MV-4-11 (cell line): ENCODE data around the gene HIVEP1.
A peak's percentile ranks its signal among the peaks of the same experiment; 100 is the strongest.
"Not testable (repeated sequence)": the region's sequence is repeated elsewhere in the genome, so short reads cannot be mapped to it uniquely, and the experiment has no call there.

Source experiments
- DNase-seq: peaks from one replicate; lab custom pipeline; 2025; lab: John Stamatoyannopoulos, UW

The HIVEP1 gene

DNA sequence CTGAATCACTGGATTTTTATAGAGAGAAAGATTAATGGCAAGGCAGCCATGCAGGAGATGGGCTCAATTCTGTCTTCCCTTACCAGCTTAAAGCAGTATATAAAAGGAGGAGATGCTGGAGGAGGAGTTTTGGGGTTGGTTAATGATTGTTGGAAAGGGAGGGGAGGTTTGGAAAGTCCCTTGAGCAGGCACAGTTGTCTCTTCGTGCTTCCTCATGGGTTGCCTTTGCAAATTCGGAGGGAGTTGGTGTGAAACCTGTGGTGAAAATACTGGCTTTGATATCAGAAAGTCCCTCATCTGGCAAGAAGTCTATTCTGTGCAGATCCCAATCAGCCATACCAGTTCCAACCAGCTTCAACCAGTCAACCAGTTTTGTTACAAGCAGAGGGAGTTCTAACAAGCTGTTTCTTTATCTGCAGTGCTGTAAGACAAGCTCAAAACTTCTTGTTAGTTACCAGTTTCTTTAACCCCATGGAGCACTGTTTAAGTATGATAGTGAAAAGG is 107.0 kb downstream of the HIVEP1 start:
- DNase-seq: no peak

DNA sequence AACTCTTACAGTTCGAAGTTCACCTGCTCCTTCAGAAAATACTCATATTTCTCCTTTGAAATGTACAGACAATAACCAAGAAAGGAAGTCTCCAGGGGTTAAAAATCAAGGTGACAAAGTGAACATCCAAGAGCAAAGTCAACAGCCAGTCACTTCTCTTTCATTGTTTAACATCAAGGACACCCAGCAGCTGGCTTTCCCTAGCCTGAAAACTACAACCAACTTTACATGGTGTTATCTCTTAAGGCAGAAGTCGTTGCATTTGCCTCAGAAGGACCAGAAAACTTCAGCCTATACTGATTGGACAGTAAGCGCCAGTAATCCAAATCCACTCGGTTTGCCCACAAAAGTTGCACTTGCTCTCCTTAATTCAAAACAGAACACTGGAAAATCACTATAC is 113.3 kb downstream of the HIVEP1 start:
- DNase-seq: no peak

DNA sequence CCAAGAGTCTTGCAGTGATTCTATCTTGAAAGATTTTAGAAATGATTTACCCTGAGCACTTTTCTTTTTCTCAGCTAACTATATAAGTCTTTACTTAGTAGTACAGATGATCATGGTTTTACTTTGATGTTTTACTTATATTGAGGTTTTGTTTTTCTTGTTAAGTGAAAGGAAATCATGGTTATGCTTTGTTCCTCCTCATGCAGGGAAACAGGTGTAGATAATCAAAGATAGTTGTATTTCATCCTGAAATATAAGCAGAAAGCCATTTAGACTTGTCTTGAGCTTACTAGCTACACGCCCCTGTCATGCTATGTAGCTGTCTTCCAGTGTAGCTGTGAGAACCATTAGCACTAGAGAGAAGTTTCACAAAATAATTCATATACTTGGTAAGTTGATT is 113.9 kb downstream of the HIVEP1 start:
- DNase-seq: no peak

DNA sequence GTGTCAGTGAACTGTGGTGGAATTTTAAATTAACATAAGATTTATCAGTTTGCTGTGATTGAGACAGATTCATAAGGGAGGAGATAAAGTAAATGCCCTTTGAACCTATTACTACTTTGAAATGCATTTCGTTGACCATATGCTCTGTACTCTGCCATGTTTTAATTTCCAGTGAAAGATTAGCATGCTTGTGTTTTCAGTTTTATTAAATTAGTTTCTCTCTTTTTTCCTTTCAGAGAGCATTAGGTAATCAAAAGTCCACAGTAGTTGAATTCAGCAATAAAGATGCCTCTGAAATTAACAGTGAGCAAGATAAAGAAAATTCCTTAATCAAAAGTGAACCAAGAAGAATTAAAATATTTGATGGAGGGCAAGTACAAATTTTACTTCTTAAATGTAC is 117.4 kb downstream of the HIVEP1 start:
- DNase-seq: no peak

DNA sequence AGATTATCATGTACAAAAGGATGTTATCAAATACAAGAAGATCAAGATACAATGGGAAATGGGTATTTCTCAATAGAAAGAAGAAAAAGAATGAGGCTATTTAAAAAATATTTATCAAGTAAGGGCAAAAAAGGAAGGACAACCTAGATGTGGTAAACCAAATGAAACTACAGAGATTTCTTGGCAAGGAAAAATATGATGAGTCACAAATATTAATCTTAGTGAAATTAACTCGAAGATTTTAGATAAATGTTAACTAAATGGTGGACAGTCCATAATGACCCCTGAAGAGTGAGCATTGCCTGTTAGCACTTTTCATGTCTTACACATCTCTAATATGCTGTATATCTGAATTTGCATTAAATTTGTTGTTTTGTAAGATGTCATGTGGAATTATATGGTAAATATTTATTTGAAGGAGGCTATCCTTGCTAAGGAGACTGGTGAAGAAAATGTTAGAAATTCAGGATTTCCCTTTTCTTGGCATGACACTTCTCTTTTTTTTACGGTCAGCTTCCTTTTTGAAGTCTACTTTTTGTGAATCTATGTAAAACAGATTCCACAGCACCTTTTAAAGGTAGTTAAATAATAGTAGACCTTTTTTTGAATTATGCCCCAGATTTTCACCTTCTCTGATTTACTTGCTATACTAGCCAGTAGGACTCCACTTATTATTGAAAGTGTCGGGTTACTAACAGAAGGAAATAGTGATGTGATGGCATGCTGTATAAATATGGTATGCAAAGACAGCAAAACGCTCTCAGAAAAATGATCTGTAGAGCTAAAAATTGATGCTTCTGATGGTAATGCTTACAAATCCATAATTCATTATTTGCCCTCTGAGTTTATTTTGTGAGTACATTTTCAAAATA is 120.5 kb downstream of the HIVEP1 start:
- DNase-seq: no peak

DNA sequence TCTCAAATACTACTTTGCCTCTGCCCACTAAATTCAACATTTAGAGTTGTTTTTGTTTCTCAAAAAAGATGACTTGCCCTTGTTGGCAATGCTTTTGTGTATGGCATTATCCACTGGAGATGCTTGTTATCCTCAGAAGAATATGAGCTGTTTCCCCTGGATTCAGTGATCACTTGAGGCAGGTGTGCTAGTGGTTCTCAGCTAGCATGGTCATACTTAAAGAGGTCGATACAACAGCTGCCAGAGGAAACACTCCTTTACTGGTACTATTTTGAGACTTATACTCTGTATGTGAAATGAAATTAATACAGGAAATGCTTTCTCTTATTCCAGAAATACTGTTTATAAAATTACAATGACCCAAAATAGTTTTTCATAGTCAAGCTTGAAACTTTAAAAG is 122.5 kb downstream of the HIVEP1 start:
- DNase-seq: no peak

DNA sequence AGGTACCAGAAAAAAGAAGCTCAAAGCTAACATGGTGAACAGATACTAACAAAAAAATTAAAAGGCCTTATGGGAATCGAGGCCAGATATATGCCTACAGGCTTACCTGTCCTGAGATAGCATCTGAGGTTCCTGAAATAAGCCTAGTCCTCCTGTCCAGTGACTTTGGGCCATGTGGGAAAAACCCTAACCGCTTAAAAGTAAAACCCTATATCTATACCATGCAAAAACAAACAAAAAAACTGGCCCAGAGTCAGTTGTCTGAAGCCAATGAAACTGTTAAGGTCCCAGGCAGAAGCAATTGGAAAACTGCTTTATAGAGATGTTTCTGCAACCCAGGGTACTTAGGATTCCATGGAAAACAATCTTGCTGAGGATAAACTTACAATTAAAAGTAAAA is 122.9 kb downstream of the HIVEP1 start:
- no peak for DNase-seq

DNA sequence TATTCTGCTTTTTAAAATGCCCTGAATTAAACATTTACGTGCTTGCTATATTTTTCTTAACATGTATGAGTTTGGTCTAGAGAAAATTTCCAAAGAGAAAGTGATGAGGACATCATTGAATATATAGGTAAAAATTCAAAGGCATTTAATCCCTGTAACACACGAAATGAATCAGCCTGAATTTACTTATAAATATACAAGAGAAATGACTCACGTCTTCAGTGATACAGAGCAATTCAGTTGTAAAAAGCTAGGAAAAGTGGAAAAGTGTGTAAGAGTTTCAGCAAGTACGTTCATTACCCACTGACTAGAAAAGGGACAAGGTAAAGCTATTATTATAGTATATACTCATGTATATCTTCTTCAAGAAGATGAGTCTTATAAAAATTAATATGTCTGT is 124.8 kb downstream of the HIVEP1 start:
- DNase-seq: no peak

DNA sequence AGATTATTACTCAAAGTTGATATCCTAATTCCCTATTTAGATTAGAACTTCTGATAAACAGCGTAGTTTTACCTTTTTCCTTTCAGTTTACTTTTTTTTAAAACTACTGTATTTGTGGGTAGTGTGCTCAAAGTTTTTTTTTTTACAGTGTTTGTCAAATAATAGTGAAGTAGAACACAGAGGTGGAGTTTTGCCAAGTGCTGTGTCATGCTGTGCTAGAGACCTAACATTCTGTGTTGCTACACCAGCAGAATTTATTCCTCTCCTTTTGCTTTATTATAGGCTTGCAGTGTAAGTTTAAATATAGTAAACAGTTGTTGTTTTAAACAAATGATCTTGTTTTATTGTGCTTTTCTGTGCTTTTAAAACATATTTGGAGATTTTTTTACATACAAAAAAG is 125.4 kb downstream of the HIVEP1 start:
- no peak for DNase-seq

DNA sequence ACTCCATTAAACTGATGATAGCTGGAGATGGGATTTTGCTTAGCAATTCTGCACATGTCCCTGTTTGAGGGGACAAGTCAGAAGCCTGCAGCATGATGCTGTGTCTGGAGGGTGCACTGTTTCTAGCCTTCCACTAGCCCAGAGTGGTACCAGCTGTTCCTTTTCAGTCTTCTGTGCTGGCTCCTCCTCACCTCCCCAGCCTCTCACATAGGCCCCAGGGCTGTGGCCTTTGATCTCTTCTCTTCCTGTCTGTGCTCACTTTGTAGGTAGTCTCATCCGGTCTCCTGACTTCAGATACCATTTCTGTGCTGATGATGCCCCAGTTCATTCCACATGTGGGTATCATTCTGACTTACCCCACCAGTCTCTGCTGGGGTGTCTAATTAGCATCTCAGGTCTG is 126.3 kb downstream of the HIVEP1 start:
- DNase-seq: no peak

DNA sequence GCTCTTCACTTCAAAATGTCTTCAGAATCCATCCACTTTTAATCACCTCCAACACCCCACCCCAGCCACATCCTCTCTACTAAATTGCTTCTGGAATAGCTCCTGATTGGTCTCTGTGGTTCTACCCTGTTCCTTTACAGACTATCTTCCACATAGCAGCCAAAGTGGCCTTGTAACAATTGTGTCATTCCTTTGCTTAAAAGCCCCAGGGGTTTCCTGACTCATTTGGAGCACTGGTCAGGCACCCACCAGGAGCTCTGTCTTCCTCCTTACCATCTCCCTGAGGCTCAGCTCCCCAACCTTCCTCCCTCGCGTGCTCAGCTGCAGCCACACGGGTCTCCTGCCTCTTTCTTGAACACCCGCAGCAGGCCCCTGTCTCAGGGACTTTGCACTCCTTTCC is 126.8 kb downstream of the HIVEP1 start:
- no peak for DNase-seq

DNA sequence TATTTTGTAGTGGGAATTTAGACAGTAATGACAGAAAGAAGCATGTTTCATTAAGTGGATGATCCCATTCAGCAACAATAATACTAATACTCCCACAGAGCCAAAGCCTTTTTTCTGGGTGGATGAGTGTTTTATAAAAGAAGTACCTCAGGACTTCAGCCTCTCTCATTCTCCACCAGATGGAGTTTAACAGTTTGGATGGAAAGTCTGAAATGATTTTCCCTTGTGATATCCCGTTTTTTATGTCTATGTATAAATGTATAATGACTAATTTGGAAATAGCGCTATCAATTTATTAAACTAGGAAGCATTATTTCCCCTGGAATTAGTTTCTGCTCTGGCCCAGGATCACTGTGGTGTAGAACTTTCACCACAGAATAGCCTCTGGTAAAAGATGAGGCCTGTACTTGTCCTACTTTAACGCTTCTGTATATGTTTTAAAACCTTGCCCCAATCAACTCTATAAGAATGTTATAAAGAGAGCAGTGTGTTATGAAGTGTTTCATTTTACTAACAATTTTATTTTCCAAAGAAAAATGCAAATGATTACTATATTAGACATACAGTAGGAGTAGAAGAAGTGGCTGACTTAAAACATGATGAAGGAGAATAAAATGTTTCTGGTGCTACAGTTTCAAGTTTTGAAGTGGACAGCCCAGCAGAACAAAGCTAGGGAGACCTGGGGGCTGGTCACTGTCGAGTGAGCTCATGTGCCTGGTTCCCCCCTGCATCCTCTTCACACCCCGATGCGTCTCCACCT is 135.6 kb downstream of the HIVEP1 start:
- no peak for DNase-seq

DNA sequence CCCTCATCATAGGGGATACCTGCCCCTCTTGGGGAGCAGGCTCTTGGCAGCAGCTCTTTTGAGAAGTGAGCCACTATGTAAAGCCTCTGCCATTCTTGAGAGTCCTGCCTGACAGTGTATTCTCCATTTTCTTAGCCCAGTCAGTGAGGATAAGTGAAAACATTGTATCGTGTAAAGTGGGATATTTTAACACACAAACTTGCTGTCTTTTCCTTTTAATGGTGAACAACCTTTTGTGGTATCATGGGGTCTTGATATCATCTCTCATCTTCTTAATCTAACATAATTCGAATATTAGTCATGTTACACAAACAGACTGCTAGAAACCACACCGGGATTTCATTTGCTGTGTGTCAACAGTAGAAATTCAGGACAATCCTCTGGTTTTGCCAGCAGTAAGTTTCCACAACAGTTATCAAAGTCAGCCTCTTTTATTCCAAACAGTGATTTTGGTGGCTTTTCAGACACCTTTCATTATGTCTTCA is 136.2 kb downstream of the HIVEP1 start:
- no peak for DNase-seq

DNA sequence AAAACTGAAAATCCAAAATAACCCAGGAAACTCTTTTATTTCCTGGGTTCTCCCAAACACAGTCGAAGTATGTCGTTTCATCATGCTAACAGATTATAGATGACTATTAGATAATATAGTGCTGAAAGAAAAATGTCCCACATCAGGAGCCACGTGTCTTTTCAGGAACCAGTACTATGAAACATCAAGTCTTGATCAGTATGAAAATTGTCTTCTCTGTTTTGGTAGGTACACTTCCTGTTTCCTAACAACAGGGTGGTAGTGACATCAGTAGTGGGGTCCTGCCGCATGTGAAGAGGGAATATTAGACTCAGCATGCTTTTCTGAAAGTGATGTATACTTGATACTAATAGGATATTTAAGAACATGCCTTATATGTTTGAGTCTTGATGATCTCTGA is 136.7 kb downstream of the HIVEP1 start:
- no peak for DNase-seq

DNA sequence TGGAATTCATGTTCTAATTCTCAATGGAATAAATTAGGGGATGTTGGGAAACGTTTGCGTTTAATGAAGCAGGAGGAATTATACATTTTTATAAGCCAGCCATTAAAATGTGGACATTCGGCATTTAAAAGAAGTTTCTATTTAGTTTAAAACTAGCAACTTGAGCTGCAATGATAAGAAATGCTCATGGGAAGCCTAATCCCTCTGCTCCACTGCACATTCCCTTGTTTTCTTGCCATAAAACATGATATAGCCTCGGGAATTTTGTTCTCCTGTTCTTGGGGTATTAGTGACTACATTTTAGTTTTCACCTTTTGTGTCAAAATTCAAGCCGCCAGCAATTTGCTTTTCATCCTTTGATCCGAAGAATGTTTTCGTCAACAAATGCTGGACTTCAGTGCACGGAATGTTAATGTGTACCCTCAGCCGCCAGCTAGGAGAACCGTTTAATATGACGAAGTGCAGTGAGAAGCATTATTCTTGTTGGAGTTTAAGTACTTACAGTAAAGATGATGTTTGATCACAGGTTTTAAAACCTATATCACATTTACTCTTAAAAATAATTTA is 137.9 kb downstream of the HIVEP1 start:
- DNase-seq: no peak

DNA sequence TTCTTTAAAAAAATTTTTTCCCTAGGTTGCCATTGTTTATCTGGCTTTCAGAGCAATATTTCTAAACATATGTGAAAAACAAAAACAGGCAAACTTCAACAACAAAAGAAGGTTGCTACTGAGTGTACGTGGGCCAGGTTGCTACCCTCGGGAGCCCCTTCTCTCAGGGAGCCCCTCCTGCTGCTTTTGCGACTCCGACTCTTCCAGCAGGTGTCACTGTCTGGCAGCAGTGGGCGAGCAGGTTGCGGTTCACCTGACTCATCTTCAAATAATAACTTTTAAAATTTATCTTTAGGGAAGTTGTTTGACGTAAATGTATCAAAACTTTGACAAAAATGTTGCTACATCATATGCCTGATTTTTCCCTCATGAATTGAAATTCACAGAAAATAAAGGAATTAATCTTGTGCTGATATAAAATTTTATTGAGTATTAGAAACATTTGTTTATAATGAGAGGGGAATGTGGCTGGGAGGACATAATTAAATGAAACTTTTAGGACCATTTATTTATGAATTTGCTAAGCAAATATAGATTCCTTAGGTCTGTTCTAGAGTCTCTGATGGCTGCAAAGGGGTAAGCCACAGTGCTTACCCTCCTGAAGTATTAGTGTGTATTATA is 138.8 kb downstream of the HIVEP1 start:
- DNase-seq: peak; percentile 10

DNA sequence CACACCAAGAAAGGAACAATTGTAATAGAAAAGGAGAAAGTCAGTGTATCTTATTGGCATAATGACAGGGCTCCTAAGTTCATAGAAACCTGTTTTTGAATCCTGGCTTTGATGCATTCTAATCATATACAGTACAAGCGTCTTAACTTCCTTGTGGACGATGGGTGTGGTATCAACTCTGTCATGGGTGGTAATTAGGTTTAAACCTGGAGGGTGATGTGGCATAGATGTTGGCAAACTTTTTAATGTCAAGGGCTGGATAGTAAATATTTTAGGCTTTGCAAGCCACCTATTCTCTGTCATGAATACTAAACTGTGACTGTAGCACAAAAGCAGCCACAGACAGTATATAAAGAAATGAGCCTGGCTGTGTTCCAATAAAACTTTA is 139.3 kb downstream of the HIVEP1 start:
- no peak for DNase-seq

DNA sequence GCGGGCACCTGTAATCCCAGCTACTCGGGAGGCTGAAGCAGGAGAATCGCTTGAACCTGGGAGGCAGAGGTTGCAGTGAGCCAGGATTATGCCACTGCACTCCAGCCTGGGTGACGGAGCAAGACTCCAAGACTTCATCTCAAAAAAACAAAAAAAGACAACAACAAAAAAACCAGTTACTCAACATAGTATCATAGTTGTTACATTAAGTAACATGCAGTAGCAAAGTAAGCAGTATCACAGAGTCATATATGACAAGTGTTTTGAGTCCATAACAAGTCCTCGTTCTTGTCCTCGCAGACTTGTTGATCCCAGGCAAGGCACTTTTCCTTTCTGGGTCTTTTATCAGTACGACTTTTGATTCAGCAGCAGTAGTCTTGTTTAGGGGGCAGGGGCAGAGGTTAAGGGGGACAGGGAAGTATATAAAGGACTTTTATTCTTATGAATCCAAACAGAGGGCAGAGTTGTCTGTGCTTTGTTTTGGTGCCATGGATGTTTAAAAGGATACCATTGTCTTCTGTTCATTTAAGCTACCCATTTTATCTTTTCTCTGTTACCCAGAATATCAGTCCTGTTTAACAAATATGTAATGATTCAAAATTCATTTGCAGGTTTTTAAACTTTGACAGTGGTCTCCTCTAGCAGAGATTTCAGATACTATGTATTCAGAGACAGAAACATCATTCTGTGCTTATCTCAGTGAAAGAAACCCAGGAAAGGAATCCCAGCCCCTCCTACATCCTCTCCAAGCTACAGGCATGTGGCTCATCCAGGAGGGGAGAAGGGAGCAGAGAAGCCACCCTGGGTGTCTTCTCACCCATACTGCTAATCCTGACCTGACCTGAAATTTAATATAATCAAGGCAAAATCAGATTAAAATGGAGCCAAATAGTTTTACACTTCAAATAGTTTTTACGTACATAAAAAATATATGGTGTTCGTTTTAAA is 140.2 kb downstream of the HIVEP1 start:
- DNase-seq: no peak

DNA sequence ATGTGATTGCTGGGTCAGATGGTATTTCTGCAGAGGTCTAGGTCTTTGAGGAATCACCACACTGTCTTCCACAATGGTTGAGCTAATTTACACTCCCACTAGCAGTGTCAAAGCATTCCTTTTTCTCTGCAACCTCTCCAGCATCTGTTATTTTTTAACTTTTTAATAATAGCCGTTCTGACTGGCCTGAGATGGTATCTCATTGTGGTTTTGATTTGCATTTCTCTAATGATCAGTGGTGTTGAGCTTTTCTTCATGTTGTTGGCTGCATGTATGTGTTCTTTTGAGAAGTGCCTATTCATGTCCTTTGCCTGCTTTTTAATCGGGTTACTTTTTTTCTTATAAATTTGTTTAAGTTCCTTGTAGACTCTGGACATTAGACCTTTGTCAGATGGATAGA is 143.7 kb downstream of the HIVEP1 start:
- DNase-seq: not testable (repeated sequence)

DNA sequence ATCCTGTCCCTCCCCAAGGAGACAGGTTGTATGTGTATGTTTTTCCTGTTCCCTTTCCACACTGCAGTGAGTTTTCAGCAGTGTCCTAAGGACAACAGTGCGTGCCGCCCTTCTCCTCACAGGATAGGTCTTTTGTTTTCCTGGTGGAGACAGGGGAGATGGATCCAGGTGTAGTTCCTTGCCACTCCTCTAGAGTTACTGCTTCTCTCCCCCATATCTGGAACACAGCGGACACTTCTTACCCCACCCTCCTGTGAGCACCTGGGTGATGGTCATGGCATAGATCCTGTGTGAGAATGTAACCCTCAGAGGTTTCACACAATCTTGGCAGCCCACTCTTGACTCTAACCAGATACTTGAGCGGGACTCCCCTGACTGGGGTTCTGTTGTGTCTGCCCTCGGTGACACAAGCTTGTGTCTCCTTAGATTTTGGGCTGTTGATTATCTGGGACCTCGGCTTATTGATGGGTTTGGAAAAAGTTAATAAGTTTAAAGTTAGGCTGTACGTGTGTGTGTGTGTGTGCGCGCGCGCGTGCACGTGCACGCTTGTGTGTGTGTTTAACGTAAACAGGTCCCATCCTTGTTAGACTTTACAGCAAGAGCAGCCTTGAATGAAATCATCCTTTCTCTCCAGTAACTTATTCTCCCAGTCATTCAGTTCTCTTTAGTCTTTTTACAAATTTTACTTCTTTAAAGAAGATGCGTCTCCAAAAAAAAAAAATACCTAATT is 146.7 kb downstream of the HIVEP1 start:
- no peak for DNase-seq
